Loucy (cell line): Measurements from ENCODE around the gene LRRC10B.

Experiments used
- H2AFZ ChIP-seq: fragments of 200-600 bp; sonication (generic); 2 replicates; pipeline ENCODE4 v1.6.0; 2016; ENCODE audit warnings: antibody characterized with exemption, mild to moderate bottlenecking, low read length, moderate library complexity
- H3F3A ChIP-seq: fragments of 200-600 bp; 2 replicates; pipeline ENCODE4 v1.6.0; 2016; ENCODE audit warnings: antibody characterized with exemption, low read depth, mild to moderate bottlenecking
- H3K27me3 ChIP-seq: fragments of 200-600 bp; sonication (generic); 2 replicates; pipeline ENCODE4 v1.6.1; 2014; ENCODE audit warnings: low read length, mild to moderate bottlenecking; ENCODE audit not compliant: insufficient read depth, poor library complexity, severe bottlenecking
- H3K36me3 ChIP-seq: fragments of 200-600 bp; sonication (generic); 2 replicates; pipeline ENCODE4 v1.6.1; 2016; ENCODE audit warnings: low read length; ENCODE audit not compliant: insufficient read depth
- H3K4me1 ChIP-seq: fragments of 200-600 bp; sonication (generic); 2 replicates; pipeline ENCODE4 v1.5.1; 2014; ENCODE audit warnings: low read length, mild to moderate bottlenecking; ENCODE audit not compliant: insufficient read depth, poor library complexity, severe bottlenecking
- H3K4me2 ChIP-seq: fragments of 200-600 bp; sonication (generic); 2 replicates; pipeline ENCODE4 v1.6.0; 2014; ENCODE audit warnings: antibody characterized with exemption, low read length, low read depth, mild to moderate bottlenecking; ENCODE audit not compliant: poor library complexity, severe bottlenecking
- H3K4me3 ChIP-seq: fragments of 200-600 bp; sonication (generic); 2 replicates; pipeline ENCODE4 v1.5.1; 2014; ENCODE audit warnings: low read length, mild to moderate bottlenecking, mixed read lengths; ENCODE audit not compliant: poor library complexity, severe bottlenecking
- H3K79me2 ChIP-seq: fragments of 200-600 bp; sonication (generic); 2 replicates; pipeline ENCODE4 v1.6.1; 2014; ENCODE audit warnings: low read length; ENCODE audit not compliant: insufficient read depth
- H3K9ac ChIP-seq: fragments of 200-600 bp; sonication (generic); 2 replicates; pipeline ENCODE4 v1.6.0; 2014; ENCODE audit warnings: mild to moderate bottlenecking, low read depth, low read length, moderate library complexity; ENCODE audit not compliant: poor library complexity, severe bottlenecking
- H3K9me2 ChIP-seq: fragments of 200-600 bp; sonication (generic); replicated peaks from 2 replicates; pipeline ENCODE4 v1.6.1; 2016; ENCODE audit warnings: low read depth, low read length, mixed read lengths
- H3K9me3 ChIP-seq: fragments of 200-600 bp; sonication (generic); 2 replicates; pipeline ENCODE4 v1.6.1; 2014; ENCODE audit warnings: mild to moderate bottlenecking, antibody characterized with exemption, low read length, low read depth; ENCODE audit not compliant: insufficient read depth
- H4K20me1 ChIP-seq: fragments of 200-600 bp; sonication (generic); 2 replicates; pipeline ENCODE4 v1.6.0; 2014; ENCODE audit warnings: antibody characterized with exemption, low read length, mild to moderate bottlenecking; ENCODE audit not compliant: insufficient read depth, poor library complexity, severe bottlenecking
- CTCF ChIP-seq: fragments of 200-600 bp; sonication (generic); conservative IDR thresholded peaks from 2 replicates; pipeline ENCODE4 v1.5.1; 2014; ENCODE audit warnings: mild to moderate bottlenecking, antibody characterized with exemption, low read length
- EZH2phosphoT487 ChIP-seq: fragments of 200-600 bp; IDR thresholded peaks from 2 replicates; pipeline ENCODE4 v1.6.1; 2018; ENCODE audit warnings: antibody characterized with exemption, mild to moderate bottlenecking, moderate library complexity, borderline replicate concordance

LRRC10B gene

GRCh38 chr11:61534025-61534932 lies 25.7 kb downstream of the LRRC10B start:
- H3K27me3 ChIP-seq, result no peaks in the 10 kb centered on the region
- H3K4me3 ChIP-seq, result no peak overlapping the region
- TF ChIP-seq CTCF, result no peak
- TF ChIP-seq EZH2phosphoT487, result no peak
- H3K4me1 ChIP-seq, result no peaks in the 10 kb centered on the region
- H3K9ac ChIP-seq, result no peak overlapping the region
- H3K9me3 ChIP-seq, result no peaks in the 10 kb centered on the region
- no peak overlapping the region for H2AFZ ChIP-seq
- H3K79me2 ChIP-seq, result no peaks in the 10 kb centered on the region
- no peak overlapping the region for H3K4me2 ChIP-seq
- H3F3A ChIP-seq, result no peaks in the 10 kb centered on the region
- H3K9me2 ChIP-seq, result no peaks in the 10 kb centered on the region
- no peaks in the 10 kb centered on the region for H3K36me3 ChIP-seq
- no peaks in the 10 kb centered on the region for H4K20me1 ChIP-seq

- H3K27me3 ChIP-seq, result no peaks in the 10 kb centered on the region
- no peak overlapping the region for H3K4me3 ChIP-seq
- no peaks in the 10 kb centered on the region for H3K9me2 ChIP-seq
- no peaks in the 10 kb centered on the region for H3K4me1 ChIP-seq
- no peaks in the 10 kb centered on the region for H3K9me3 ChIP-seq
- H3F3A ChIP-seq, result no peaks in the 10 kb centered on the region
- no peak for TF ChIP-seq EZH2phosphoT487
- H3K79me2 ChIP-seq, result no peaks in the 10 kb centered on the region
- H3K9ac ChIP-seq, result no peak overlapping the region
- H2AFZ ChIP-seq, result no peak overlapping the region
- no peaks in the 10 kb centered on the region for H4K20me1 ChIP-seq
- H3K4me2 ChIP-seq, result no peak overlapping the region
- H3K36me3 ChIP-seq, result no peaks in the 10 kb centered on the region
Measured at GRCh38 chr11:61534933-61535839, 26.6 kb downstream of the LRRC10B start.

GRCh38 chr11:61535998-61536675 lies 27.6 kb downstream of the LRRC10B start:
- H3K9me2 ChIP-seq, result no peaks in the 10 kb centered on the region
- no peak overlapping the region for H3K4me3 ChIP-seq
- H3K4me2 ChIP-seq, result no peak overlapping the region
- H3K36me3 ChIP-seq, result no peaks in the 10 kb centered on the region
- no peak overlapping the region for H3K9ac ChIP-seq
- H3K4me1 ChIP-seq, result peaks cover 5% of the 10 kb centered on the region
- H3F3A ChIP-seq, result no peaks in the 10 kb centered on the region
- no peaks in the 10 kb centered on the region for H3K9me3 ChIP-seq
- no peaks in the 10 kb centered on the region for H3K79me2 ChIP-seq
- H2AFZ ChIP-seq, result no peak overlapping the region
- H4K20me1 ChIP-seq, result no peaks in the 10 kb centered on the region
- TF ChIP-seq CTCF (no peak), EZH2phosphoT487 (no peak)
- H3K27me3 ChIP-seq, result no peaks in the 10 kb centered on the region
